CD4-positive, alpha-beta T cell treated with Interleukin-4 for 4 hours (primary cell): Measurements from ENCODE around the gene TMEM14B.
"Not testable (repeated sequence)": the region's sequence is repeated elsewhere in the genome, so short reads cannot be mapped to it uniquely, and the experiment has no call there.

Experiments used
- DNase-seq: peaks from one replicate; pipeline ENCODE4 v3.0.0-alpha.2; 2020

Gene TMEM14B

DNA sequence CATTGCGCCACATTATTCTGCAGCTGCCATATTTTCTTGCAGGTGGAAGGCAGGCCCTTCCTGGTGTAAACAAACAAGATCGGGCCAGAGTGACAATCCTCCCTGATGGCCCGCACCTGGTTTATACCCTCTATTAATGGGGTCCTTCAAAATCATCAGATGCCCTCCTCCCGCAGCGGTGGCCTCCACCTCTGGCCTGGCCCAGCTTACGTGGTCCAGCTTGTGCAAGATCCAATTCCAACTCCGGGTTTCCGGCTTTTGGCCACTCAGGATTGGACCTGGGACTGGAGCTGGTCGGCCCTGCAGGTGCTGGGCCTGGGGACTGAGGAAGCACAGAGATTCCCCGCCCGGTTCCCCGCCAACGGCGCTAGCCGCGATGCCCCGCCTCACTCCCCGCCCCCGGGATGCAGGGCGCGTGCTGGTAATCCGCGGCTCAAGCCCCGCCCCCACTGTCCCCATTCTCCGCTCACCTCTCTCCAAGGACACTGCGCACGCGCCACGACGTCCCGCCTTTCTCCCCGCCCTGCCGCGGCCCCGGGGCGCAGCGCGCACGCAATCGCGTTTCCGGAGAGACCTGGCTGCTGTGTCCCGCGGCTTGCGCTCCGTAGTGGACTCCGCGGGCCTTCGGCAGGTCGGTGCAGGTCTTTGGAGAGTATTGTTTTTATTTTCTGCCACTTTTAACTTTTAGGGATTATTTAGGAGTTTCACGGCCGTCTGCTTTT lies at the start of gene TMEM14B:
TSS of gene TMEM14B (plus strand) at position 555 of the 722 bp plus-strand sequence. CDS start 1,441 bp downstream, outside the sequence.
- DNase-seq = peak; percentile 98

DNA sequence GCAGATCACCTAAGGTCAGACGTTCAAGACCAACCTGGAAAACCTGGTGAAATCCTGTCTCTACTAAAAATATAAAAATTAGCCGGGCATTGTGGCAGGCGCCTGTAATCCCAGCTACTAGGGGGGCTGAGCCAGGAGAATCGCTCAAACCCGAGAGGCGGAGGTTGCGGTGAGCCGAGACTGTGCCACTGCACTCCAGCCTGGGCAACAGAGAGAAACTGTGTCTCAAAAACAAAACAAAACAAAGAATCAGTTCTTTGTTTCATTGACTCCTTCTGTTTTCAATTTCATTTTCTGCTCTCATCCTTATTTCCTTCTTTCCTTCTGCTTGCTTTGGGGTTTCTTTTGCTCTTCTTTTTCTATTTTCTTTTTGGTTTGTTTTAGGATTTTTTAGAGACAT lies 33.6 kb upstream of the TMEM14B start:
- no peak for DNase-seq

DNA sequence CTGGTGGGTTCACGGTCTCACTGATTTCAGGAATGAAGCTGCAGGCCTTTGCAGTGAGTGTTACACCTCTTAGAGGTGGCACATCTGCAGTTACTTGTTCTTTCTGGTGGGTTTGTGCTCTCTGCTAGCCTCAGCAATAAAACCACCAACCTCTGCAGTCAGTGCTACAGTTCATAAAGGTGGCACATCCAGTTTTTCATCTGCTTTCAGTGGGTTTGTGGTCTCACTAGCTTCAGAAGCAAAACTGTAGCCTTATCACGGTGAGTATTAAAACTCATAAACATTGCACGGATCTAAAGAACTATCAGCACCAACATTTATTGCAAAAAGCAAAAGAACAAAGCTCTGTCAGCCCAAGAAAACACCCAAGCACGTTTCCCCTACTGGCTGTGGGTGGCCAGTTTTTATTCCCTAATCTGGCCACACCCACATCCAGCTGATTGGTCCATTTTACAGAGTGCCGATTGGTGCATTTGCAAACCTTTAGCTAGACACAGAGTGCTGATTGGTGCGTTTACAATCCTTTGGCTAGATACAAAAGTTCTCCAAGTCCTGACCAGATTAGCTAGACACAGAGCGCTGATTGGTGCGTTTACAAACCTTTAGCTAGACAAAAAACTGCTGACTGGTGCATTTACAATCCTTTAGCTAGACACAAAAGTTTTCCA lies 28.2 kb upstream of the TMEM14B start:
- DNase-seq = peak; percentile 40

DNA sequence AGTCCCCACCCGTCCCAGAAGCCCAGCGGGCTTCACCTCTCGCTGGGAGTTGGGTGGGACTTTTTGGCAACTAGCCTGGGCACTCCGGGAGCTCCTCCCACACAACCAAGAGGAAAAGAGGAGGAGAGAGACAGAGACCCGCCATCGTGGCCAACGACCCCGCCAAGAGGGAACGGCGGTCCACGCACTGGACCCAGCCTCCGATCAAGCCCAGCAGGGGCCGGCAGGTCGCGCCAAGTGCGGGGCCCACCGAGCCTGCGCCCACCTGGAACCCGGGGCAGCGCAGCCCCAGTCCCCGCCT lies 27.7 kb upstream of the TMEM14B start:
- no peak for DNase-seq

DNA sequence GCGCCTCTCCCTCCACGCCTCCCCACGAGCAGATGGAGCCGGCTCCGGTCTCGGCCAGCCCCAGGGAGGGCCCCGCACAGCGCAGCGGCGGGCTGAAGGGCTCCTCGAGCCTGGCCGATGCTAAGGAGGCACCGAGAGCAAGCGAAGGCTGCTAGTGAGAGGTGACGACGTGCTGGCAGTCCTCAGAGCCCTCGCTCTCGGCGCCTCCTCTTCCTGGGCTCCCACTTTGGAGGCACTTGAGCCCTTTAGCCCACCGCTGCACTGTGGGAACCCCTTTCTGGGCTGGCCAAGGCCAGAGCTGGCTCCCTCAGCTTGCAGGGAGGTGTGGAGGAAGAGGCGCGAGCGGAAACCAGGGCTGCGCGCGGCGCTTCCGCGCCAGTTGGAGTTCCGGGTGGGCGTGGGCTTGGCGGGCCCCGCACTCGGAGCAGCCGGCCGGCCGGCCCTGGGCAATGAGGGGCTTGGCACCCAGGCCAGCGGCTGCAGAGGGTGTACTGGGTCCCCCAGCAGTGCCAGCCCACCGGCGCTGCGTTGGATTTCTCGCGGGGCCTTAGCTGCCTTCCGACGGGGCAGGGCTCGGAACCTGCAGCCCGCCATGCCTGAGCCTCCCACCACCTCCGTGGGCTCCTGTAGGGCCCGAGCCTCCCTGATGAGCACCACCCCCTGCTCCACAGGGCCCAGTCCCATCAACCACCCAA lies 27.2 kb upstream of the TMEM14B start:
- DNase-seq = peak; percentile 53

DNA sequence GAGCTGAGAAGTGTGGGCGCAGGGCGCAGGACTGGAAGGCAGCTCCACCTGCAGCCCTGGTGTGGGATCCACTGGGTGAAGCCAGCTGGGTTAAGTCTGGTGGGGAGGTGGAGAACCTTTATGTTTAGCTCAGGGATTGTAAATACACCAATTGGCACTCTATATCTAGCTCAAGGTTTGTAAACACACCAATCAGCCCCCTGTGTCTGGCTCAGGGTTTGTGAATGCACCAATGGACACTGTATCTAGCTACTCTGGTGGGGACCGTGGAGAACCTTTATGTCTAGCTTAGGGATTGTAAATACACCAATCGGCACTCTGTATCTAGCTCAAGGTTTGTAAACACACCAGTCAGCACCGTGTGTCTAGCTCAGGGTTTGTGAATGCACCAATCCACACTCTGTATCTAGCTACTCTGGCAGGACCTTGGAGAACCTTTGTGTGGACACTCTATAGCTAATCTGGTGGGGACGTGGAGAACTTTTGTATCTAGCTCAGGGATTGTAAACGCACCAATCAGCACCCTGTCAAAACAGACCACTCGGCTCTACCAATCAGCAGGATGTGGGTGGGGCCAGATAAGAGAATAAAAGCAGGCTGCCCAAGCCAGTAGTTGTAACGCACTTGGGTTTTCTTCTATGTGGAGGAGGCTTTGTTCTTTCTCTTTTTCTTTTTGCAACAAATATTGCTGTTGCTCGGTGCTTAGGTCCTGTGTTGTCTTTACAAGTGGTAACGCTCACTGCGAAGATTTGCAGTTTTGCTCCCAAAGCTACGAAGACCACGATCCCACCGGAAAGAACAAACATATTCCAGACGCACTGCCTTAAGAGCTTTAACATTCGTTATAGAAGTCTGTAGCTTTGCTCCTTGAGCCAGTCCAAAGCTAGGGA lies 26.4 kb upstream of the TMEM14B start:
- DNase-seq = peak; percentile 22

DNA sequence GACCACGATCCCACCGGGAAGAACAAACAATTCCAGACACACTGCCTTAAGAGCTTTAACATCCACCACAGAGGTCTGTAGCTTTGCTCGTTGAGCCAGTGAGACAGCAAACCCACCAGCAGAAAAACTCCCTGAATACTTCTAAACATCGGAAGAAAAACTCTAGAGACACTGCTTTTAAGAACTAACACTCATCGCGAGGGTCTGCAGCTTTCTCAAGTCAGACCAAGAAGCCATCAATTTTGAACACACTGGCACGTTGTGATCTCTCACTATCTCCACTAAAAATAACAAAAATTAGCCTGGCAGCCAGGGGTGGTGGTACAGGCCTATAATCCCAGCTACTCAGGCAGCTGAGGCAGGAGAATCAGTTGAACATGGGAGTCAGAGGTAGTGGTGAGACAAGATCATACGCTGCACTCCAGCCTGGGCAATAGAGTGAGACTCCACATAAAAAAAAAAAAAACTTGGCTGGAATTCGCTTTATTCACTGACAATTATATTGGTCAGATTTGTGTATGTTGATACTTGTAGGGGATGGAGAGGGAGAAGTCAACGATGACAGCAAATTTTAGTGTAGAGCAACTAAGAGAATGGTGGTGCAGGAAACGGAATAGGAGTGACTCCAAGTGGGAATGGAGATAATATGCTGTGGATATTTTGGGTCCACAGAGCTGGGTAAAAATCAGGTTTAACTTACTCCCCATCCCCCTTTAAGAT lies 25.6 kb upstream of the TMEM14B start:
- DNase-seq = no peak

DNA sequence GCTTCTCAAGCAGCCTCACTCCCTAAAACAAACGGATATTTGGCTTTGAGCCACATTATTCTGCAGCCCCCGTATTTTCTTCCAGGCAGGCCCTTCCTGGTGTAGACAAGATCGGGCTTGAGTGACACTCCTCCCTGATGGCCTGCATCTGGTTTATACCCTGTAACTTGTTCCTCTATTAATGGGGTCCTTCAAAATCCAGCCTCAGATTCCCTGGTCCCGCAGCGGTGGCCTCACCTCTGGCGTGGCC lies 25.1 kb upstream of the TMEM14B start:
- DNase-seq = no peak

DNA sequence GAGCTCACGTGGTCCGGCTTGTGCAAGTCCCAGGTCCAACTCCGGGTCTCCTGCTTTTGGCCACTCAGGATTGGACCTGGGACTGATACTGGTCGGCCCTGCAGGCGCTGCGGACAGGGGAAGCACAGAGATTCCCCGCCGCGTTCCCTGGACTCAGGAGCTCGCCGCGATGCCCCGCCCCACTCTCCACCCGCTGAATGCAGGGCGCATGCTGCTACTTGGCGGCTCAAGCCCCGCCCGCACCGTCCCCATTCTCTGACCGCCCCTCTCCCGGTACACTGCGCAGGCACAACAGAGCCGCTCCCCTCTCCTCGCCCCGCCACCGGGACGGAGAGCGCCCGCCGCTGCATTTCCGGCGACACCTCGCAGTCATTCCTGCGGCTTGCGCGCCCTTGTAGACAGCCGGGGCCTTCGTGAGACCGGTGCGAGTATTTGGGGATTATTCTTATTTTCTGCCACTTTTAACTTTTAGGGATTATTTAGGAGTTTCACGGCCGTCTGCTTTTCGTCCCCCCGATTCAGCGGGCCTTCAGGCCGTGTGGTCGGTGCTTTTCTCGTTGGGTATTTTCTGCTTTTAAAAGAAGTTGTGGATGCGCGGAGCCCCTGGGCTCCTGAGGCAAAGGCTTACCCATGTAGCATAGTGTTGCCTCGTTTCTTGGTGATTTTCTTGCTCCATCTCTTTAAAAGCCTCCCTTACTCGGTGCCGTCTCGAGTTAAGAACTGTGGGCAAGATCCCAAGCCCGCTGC lies 24.6 kb upstream of the TMEM14B start, which contains the start of gene TMEM14C:
TSS of gene TMEM14C (plus strand) at position 251 of the 747 bp plus-strand sequence. CDS start 1,544 bp downstream, outside the sequence.
- peak; percentile 83 for DNase-seq

DNA sequence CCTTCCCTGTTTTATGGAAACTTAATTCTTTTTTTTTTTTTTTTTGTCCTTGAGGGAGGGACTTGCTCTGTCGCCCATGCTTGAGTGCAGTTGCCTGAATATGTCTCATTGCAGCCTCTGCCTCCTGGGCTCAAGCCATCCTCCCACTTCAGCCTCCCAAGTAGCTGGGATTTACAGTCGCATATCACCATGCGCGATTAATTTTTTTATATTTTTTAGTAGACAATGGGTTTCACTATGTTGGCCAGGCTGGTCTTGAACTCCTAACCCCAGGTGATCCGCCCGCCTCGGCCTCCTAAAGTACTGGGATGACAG lies 24.1 kb upstream of the TMEM14B start:
- DNase-seq = no peak

DNA sequence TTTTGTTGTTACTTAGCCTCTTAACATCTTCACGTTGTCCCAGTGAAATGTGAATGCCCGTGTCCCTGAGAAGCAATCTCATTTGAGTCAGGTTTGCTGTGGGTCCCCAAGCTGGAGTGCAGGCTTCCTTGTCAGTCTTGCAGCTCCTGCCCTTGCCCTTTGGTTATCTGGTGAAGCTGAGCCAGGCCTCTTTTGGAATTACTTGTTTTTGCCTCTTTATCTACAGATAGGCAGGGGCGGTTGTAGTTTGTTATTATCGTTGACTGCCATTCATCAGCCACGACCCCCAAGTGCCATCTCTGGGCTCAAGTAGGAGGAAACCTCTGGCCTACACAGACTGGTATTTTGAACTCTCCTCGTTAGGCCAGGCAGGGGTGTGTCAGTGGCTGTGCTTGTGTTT lies 22.6 kb upstream of the TMEM14B start:
- DNase-seq = no peak

DNA sequence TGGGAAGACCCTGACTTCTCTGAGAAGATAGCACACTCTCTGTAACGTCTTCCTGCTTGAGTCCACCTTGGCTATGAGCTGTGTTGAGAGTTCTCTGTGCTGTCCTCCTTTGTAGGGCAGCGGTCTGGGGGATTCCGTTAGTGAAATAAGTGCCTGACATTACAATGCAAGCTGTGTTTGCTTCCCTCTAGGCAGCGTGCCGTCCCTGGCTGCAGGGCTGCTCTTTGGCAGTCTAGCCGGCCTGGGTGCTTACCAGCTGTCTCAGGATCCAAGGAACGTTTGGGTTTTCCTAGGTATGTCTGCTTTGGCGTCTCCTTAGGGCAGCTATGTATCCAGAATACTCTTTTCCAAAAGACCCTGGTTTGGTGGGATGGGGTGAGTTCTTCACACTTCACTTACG lies 21.9 kb upstream of the TMEM14B start:
- no peak for DNase-seq

DNA sequence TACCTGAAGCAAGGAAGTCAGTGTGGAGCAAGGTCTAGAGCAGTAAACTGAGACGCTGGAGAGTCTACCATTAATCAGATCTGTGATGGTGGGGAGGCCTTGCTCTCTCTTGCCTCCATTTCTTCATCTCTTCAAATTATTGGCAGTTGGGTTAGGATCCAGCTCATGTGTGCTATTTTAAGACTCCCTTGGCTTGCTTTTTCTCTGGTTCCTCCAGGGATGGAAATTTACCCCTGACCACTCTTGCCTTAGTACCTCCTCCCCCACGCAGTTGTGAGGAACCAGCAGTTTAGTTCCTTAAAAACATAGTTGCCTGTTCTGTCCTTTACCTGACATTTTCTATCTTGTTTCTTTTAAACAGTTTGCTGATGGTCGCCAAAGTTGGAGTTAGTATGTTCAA lies 17.4 kb upstream of the TMEM14B start:
- no peak for DNase-seq

DNA sequence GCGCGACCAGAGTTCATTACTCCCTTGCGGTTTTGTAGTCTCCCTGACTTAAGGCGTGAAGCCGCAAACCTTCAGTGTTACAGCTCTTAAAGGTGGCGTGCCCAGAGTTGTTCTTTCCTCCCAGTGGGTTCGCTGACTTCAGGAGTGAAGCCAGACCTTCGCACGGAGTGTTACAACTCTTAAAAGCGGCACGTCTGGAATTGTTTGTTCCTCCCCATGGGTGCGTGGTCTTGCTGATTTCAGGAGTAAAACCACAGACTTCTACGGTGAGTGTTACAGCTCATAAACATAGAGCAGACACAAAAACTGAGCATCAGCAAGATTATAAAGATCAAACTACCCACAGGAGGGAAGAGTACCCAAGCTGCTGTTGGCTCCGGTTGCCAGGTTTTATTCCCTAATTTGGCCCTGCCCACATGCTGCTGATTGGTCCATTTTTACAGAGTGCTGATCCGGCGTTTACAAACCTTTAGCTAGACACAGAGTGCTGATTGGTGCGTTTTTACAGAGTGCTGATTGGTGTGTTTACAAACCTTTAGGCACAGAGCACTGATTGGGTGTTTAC lies 14.4 kb upstream of the TMEM14B start:
- peak; percentile 51 for DNase-seq

DNA sequence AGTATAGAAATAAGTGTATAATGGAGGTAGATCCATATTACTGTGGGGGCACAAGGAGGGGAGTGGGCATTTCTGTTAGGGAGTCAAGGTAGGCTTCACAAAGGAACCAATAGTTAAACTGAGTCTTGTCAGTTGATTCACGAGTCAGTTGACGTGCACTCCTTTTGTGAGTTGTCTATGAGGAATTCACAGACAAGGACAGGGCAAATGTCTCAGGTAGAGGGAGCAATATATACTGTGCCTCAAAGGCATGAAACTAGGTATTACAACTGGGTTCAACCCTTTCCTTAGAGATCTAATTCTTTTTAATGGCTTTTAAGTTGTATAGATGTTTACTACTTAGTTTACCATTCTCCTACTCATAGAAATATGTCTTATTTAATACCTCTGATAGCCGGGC lies 13.7 kb upstream of the TMEM14B start:
- no peak for DNase-seq

DNA sequence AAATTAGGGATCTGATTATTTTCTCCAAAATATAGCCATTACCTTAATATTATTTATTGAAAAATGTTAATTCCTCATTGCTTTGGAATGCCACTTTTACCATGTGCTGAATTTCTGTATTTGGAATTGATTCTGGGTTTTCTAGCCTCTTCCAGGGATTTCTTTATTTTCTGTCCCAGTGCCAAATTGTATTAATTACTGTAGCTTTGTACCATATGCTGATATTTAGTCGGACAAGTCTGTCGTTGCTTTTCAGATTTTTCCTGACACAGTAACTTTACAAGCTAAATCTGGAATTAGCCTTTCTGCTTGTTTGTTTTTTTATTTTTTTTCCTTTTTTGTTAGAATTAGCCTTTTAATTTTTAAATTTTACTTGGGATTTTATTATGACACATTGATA lies 10.9 kb upstream of the TMEM14B start:
- DNase-seq = no peak

DNA sequence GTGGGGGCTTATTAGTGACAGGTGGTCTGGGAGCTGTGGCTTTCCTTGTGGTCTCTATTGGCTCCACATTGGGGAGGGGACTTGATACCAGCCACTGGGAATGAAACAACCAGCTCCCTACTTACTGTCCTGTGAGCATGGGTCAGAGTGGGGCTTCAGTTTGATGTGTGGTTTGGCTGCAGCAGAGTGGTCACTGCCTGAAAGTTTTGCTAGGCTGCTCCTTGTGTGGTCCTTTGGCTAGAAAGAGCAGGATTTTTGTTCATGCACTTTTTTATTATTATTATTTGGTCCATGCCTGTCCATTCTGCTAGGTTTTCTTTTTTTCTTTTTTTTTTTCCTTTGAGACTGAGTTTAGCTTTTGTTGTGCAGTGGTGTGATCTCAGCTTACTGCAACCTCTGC lies 7.5 kb upstream of the TMEM14B start:
- no peak for DNase-seq

DNA sequence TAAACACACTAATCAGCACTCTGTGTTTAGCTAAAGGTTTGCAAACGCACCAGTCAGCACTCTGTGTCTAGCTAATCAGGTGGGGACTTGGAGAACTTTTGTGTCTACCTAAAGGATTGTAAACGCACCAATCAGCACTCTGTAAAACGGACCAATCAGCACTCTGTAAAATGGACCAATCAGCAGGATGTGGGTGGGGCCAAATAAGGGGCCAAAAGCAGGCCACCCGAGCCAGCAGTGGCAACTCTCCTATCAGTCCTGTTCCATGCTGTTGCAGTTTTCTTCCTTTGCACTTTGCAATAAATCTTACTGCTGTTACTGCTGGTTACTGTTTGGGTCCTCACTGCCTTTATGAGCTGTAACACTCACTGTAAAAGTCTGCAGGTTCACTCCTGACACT lies 6.0 kb upstream of the TMEM14B start:
- not testable (repeated sequence) for DNase-seq

DNA sequence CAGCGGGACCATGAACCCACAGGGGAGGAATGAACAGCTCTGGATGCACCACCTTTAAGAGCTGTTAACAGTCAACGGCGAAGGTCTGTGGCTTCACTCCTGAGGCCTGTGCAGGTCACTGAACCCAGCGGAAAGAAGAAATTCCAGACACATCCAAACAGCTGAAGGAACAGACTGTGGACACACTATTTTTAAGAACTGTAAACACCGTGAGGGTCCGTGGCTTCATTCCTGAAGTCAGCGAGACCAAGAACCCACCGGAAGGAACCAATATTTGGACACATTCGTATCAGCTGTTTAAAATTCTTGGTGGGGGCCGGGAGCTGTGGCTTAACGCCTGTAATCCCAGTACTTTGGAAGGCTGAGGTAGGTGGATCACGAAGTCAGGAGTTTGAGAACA lies 5.4 kb upstream of the TMEM14B start:
- DNase-seq = no peak

DNA sequence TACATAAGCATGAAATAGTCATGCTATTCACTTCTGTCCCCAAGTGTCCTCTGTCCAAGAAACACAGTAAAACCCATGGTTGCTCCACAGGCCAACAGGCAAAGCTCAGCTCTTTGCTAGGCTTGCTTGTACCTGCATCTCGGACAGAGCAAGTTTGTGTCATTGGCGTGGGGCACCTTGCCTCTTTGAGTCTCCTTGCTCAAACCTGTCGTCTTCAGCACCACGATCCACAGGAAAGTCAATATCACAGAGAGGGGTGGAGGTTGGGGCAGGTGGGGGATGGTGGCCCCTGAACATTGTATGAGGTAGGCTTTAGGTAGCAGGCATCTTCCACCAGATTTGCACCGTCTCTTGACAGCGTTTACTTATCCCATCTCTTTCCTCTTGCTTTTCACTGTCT lies 4.1 kb upstream of the TMEM14B start:
- DNase-seq = no peak

DNA sequence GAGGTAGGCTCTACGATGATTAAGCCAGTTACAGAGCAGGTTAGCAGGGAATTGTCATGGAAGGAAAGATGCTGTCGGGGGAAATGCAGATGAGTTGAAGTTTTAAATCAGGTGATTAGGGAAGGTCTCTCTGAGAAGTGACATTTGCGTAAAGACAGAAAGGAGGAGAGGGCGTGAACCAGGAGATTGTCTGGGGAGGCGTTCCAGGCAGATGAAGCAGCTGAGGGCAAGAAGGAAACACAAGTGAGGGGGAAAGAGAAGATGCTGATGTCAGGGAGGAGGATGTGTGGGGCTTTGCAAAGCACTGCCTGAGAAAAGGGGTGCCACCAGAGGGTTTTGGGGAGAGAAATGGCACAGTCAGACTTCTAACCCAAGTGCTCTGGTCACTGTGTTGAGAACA lies 2.5 kb upstream of the TMEM14B start:
- DNase-seq = no peak

DNA sequence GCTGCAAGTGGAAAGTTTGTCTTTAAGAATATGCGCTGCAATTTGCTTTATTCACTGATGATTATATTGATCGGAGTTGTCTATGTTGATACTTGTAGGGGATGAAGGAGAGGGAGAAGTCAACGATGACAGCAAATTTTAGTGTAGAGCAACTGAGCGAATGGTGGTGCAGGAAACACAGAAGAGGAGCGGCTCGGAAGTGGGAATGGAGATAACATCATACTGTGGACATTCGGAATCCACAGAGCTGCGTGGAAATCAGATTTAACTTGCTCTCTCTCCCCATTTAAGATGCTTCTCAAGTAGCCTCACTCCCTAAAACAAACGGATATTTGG lies 722 bp upstream of the TMEM14B start:
- no peak for DNase-seq
